SH-SY5Y (cell line): Measurements from ENCODE around the gene CCL18.

ENCODE experiments used
- GATA2 ChIP-seq: IDR thresholded peaks from 2 replicates; pipeline ENCODE4 v1.6.1; 2011; ENCODE audit warnings: mild to moderate bottlenecking, low read depth, low read length
- GATA3 ChIP-seq: IDR thresholded peaks from 2 replicates; pipeline ENCODE4 v1.6.1; 2011; ENCODE audit warnings: low read depth, mild to moderate bottlenecking, low read length, moderate library complexity

CCL18 gene

DNA sequence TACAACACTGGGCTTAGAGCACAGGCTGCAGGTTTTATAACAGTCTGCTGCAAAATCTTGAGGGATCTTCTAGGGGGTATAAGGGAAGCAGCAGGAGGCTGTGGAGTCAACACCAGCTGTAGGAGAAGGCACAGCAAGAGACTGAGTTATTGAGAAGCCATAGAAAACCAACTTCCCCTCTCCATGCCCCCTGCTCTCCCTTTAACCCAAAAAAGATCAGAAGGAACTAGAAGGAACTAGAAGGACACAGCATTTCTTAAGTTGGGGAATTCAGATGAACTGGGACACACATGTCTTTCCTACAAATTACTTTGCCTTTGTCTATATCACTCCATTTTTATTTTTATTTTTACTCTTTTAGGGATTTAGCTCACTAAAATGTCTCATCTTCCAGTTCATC is 6.2 kb upstream of the CCL18 start:
- no peak for TF ChIP-seq GATA3
- no peak for TF ChIP-seq GATA2

DNA sequence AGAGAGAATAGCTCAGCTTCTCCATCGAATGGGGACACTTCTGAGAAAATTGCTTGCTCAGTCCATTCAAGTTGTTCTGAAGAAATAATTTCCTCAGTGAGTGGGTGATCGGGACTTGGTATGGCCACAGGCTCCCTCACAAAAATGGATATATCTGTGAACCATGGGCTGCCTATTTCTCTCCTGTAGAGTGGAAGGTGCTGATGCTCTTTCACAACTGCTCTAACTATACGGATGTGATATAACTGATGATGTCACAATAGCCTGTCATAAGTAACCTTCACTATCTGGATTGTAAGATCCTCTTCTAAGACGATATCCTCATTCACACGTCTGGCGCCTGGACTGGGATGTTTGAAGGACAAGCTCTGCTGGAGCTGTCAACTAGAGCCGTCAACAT is 4.7 kb upstream of the CCL18 start:
- TF ChIP-seq GATA2 (no peak), GATA3 (no peak)

DNA sequence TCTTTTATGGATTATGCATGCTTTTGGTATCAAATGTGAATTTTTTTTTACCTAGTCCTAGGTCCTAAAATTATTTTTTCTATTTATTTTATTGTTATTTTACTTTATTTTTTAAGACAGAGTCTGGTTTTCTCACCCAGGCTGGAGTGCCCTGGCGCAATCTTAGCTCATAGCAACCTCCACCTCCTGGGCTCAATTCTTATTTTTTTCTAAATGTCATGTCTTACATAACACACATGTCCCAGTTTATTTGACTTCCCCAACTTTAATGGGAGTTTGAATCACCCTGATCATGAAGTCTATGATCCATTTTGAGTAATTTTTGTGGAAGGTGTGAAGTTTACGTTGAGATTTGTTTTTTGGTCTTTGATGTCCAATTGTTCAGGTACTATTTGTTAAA is 3.3 kb upstream of the CCL18 start:
- no peak for TF ChIP-seq GATA2
- TF ChIP-seq GATA3: no peak

DNA sequence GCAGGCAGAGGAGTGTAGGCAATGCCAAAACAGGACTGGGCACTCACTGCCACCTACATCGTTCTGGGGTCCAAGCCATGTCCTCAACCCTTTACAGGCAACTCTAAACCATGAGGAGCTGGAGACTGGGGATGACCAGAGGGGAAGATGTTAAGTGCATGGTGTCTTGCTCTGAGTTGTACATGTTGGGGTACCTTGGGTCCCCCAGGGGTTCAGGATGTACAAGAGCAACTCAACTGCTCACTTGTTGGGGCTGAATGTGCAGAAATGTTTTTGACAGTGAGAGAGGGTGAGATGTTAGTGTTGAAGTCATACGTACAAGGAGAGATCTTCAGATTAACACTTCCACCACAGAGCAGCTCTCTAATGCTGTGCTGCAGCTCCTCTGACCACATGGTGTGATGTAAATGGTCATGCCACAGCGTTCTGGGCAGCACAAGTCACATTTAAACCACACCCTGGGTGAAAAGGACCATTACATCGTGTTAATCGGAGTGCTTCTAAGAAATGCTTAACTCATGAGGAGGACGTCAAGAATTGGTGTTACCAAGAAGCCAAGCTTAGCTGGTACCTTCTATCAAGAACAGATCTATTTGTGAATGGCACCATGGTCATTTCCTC is 2.4 kb downstream of the CCL18 start:
- TF ChIP-seq GATA2: no peak
- no peak for TF ChIP-seq GATA3

DNA sequence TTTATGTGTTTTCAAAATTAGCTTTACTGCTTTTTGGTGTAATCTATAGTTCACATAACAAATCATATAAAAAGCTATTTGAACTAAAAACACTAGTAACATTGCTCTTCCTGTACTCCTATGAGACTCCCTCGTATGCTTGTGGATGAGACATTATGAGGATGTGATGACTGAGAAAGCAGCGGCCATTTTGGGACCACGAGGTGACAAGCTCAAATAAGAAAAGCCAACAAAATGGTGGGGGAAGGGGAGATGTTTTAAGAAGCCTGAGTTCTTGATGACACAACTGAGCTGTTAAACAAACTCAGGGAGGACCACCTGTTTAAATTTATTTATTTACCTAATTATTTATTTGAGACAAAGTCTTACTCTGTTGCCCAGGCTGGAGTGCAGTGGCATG is 4.5 kb downstream of the CCL18 start:
- TF ChIP-seq GATA3 (no peak), GATA2 (no peak)

DNA sequence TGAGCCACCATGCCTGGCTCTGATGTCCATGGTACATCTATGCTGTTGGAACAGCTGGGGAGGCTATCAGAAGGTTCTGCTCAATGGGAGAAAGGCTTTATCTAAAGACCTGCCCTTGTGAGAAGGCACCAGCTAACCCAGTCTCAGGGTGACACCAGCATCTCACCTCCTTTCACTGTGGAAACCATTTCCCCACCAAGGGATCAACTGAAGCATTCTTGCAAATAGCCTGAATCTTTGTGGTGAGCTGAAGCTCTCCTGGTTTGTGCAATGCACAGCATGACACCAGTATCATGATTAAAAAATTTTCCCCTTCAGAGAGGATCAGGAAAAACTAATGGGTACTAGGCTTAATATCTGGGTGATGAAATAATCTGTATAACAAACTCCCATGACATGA is 5.1 kb downstream of the CCL18 start:
- no peak for TF ChIP-seq GATA3
- no peak for TF ChIP-seq GATA2

DNA sequence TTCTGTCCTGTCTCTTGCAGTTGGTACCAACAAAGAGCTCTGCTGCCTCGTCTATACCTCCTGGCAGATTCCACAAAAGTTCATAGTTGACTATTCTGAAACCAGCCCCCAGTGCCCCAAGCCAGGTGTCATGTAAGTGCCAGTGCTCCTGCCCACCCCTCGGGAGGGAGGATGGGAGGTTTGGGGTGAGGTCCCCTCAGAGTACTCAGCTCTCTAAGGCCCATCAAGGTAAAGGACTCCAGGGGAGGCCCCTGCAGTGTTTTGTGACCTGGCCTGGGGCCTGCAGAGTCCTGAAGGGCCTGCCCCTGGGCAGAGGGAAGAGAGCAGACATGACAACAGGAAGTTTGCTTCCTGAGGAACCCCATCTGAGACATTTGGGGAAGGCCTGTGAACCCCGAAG is 6.4 kb downstream of the CCL18 start:
- TF ChIP-seq GATA3: no peak
- TF ChIP-seq GATA2: no peak

DNA sequence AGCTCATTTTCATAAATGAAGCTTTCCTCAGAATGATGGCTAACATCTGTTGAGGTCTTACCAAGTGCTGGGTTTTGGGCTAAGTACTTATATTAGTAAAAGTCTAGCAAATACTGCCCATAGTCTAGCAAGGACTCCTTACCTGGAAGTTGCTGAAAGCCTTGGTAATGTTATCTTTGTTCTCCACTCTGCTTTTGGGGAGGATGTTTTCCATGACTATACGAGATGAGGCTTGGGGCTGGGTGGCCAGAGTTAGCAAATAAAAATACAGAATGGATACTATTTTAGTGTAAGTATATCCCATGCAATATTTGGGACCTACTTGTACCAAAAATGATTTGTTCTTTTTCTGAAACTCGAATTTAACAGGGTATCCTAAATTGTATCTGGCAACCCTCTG is 7.7 kb downstream of the CCL18 start:
- TF ChIP-seq GATA2 (no peak), GATA3 (no peak)

DNA sequence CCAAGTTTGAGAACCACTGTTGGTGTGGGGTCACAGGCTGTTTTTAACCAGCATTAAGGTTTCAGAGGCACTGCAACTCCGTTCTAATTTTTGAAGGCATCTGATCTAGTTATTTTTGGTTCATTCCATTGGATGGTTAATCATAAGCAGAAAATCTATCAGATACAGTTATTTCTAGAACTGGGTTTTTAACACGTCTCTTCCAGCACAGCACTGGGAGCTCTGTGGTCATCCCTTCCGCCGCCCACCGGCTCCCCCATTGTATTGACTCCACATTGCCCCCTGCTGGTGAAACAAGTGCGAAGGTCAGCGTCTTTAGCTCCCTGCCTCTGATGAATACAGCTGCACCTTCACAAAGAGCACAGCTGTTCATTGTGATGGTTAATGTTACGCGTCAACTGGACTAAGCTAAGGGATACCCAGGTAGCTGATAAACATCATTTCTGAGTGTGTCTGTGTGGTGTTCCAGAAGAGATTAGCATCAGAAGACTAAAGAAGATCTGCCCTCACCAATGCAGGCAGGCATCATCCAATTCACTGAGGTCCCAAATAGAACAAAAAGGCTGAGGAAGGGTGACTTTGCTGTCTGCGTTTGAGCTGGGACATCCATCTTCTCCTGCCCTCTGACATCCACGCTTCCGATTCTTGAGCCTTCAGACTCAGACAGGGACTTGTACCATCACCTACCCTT is 8.5 kb downstream of the CCL18 start:
- no peak for TF ChIP-seq GATA3
- no peak for TF ChIP-seq GATA2

DNA sequence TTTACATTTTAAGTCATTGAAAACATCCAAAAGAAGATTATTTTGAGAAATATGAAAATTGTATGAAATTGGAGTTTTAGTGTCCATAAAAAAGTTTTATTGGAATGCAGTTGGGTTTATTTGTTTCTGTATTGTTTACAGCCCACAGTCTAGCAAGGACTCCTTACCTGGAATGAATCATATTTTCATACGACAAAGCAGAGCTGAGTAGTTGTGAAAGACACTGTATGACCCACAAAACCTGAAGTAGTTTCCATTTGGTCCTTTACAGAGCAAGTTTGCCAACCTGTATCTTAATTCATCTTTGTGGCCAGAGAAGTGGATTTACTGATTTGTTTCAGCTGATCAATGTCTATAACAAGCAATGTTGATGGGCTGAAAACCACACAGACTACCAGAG is 10.3 kb downstream of the CCL18 start:
- TF ChIP-seq GATA3 (no peak), GATA2 (no peak)

DNA sequence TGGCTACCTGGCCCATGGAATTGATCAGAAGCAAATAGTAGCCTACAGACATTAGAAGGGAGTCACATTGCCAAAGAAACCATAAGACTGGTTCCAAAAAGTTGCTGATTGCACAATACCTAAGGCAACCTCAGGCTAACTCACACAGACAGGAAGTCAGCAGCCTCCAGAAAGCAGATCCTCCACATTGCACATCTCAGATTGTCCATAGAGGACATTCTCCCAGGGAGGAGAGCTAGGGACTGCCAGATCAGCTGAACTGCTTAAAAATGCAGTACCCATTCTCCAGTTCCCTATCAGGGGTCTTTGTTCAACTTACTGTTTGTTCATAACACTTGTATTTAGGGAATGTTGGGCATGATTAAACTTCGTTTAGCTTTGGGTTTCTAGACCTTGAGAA is 21.7 kb downstream of the CCL18 start:
- TF ChIP-seq GATA3 (no peak), GATA2 (no peak)

DNA sequence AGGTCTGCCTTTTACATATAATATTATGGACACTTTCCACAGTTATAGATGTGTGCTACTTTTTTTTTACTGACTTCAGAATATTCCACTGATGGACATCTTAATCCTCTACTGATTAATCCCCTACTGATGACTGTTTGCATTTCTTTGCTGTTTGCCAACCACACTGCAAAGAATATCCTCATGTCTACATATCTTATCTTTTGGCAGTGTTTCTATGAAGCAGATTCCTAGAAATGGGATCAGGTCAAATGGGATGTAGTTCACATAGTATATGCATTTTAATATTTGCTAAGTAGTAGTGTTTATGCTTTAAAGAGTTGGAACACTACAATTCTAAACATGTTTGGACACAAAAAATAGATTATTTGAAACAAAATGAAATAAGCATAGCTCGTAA is 22.7 kb downstream of the CCL18 start:
- TF ChIP-seq GATA2: no peak
- no peak for TF ChIP-seq GATA3

DNA sequence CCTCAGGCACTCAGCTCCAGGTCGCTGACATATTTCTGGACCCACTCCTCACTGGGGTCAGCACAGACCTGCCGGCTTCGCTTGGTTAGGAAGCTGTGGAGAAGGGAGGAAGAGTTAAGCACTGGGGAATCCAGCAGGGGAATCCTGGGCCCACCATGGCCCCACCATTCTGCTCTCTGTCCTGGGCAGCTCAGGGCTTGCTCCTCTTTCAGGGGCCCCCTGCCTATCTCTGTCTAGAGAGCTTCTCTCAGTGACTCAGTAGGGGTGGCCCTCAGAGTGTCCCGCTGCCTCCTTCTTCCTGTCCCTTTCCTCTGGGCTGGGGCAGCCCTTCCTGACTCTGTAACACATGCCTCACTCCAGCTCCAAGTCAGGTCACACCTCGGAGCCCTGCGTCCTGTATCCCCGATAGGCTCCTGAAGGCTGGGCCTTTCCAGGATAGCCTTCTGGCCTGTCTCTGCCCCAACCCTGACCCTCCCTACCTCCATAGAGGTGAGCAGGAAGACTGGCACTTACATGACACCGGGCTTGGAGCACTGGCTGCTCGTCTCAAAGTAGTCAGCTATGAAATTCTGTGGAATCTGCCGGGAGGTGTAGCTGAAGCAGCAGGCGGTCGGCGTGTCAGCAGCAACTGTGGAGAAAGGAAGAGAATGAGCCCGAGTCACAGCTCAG is 24.7 kb downstream of the CCL18 start:
- TF ChIP-seq GATA3: no peak
- no peak for TF ChIP-seq GATA2

DNA sequence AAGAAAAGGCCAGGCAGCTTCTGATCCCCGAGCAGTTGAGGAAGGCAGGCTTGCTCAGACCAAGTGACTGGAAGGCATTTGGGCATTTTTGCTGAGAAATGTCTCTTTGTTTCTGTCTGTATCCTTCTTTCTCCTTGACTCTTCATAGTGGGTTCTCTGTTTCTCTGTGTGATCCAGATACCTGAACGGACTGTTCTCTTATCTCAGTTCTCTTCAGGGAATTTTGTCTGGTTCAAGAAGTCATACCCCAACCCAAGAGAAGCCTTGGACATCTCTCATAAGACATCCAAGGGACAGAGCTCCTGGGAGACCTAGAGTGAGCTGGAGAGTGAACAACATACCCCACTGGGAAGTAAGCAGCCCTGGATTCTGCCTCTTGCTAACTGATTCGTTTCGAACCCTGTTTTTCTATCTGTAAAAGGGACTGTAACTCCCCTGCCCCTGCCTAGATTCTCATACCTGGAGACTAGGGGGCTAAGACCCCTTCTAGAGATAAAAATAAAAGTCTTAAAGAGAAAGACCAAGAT is 25.3 kb downstream of the CCL18 start:
- TF ChIP-seq GATA3 (no peak), GATA2 (no peak)
